Activated CD8-positive, alpha-beta T cell treated with anti-CD3 and anti-CD28 coated beads for 36 hours (primary cell): ENCODE measurements around the gene WNT3A. TPM values are rescaled to one million over a fixed set of nuclear protein-coding genes. Genes with fewer than 3 reads are reported as not detected.

Experiments used
- ATAC-seq: fragments of 200-7000 bp; cut with Tn5 transposase; one replicate; pipeline ENCODE4 v1.10.0; 2021; ENCODE audit warnings: mild to moderate bottlenecking, moderate library complexity
- CTCF ChIA-PET: fragments of 350-600 bp; sonication (Branson Sonifier 250); formaldehyde crosslinking; loops from one replicate; lab custom pipeline; 2021; ENCODE audit warnings: antibody characterized with exemption; lab: Charles Lee
- POLR2A ChIA-PET: fragments of 350-600 bp; sonication (Branson Sonifier 250); formaldehyde crosslinking; loops from one replicate; lab custom pipeline; 2021; ENCODE audit warnings: antibody characterized with exemption; lab: Charles Lee
- DNase-seq: peaks from one replicate; pipeline ENCODE4 v3.0.0-alpha.2; 2020
- H3K27ac Mint-ChIP-seq: one replicate; pipeline ENCODE4 v1.8.0; 2021; ENCODE audit warnings: mild to moderate bottlenecking, mixed read lengths
- H3K27me3 Mint-ChIP-seq: one replicate; pipeline ENCODE4 v1.8.0; 2021; ENCODE audit warnings: mixed read lengths
- H3K36me3 Mint-ChIP-seq: one replicate; pipeline ENCODE4 v1.8.0; 2021; ENCODE audit warnings: low read depth, mixed read lengths
- H3K4me1 Mint-ChIP-seq: one replicate; pipeline ENCODE4 v1.8.0; 2021; ENCODE audit warnings: low read depth, mixed read lengths
- H3K4me3 Mint-ChIP-seq: one replicate; pipeline ENCODE4 v1.8.0; 2021; ENCODE audit warnings: mild to moderate bottlenecking, moderate library complexity, mixed read lengths
- H3K9me3 Mint-ChIP-seq: one replicate; pipeline ENCODE4 v1.8.0; 2021; ENCODE audit warnings: mixed read lengths
- CTCF ChIP-seq: fragments of 200-600 bp; IDR thresholded peaks from one replicate; pipeline ENCODE4 v1.8.0; 2022; ENCODE audit warnings: antibody characterized with exemption, mild to moderate bottlenecking
- intact Hi-C: fragments of 100-400 bp; cut with micrococcal nuclease; formaldehyde crosslinking; loops from one replicate; pipeline ENCODE4 v1.10.0; 2022
- total RNA-seq, 2 experiments: library from RNA; stranded (reverse); gene quantifications; one replicate each; pipeline ENCODE4 v1.2.3, GENCODE V29; 2021

The WNT3A gene
- total RNA-seq, 2 experiments from 2014 or later, result not detected

- no peak for DNase-seq
- H3K27me3 Mint-ChIP-seq, result peaks cover 3% of the 10 kb centered on the region
- intact Hi-C loops, result no loop called here
- ATAC-seq, result no peak
- no peak for TF ChIP-seq CTCF
- H3K9me3 Mint-ChIP-seq, result no peaks in the 10 kb centered on the region
- H3K4me3 Mint-ChIP-seq, result no peak overlapping the region
- no peaks in the 10 kb centered on the region for H3K4me1 Mint-ChIP-seq
- ChIA-PET POLR2A (no interaction called here), CTCF (no interaction called here)
- no peak overlapping the region for H3K27ac Mint-ChIP-seq
- H3K36me3 Mint-ChIP-seq, result no peaks in the 10 kb centered on the region
Measured at GRCh38 chr1:228046421-228047182, 39.8 kb downstream of the WNT3A start.

- intact Hi-C loops, result no loop called here
- ChIA-PET POLR2A (no interaction called here), CTCF (no interaction called here)
Measured at GRCh38 chr1:228047183-228047466, 40.3 kb downstream of the WNT3A start.

GRCh38 chr1:228048120-228048519 is 41.3 kb downstream of the WNT3A start:
- Mint-ChIP-seq H3K36me3 (no peaks in the 10 kb centered on the region), H3K27me3 (peaks cover 13% of the 10 kb centered on the region), H3K4me3 (no peak overlapping the region), H3K4me1 (no peaks in the 10 kb centered on the region), H3K27ac (no peak overlapping the region), H3K9me3 (no peaks in the 10 kb centered on the region)
- ATAC-seq (no peak), DNase-seq (no peak)
- ChIA-PET POLR2A (interaction anchor here (0.7 to 1.0 kb wide), 2 partner anchors 8 to 71 kb away, joined by 3 to 4 read pairs; no protein-coding TSS in a partner anchor), CTCF (no interaction called here)
- no peak for TF ChIP-seq CTCF
- intact Hi-C loops, result no loop called here

More at GRCh38 chr1:228047183-228047466, 40.3 kb downstream of the WNT3A start:
- no peak for ATAC-seq
- no peak overlapping the region for H3K4me3 Mint-ChIP-seq
- DNase-seq, result no peak
- H3K9me3 Mint-ChIP-seq, result no peaks in the 10 kb centered on the region
- no peak for TF ChIP-seq CTCF
- H3K27me3 Mint-ChIP-seq, result peaks cover 4% of the 10 kb centered on the region
- no peaks in the 10 kb centered on the region for H3K4me1 Mint-ChIP-seq
- no peaks in the 10 kb centered on the region for H3K36me3 Mint-ChIP-seq
- no peak overlapping the region for H3K27ac Mint-ChIP-seq

- Mint-ChIP-seq H3K4me1 (no peaks in the 10 kb centered on the region), H3K27me3 (peaks cover 16% of the 10 kb centered on the region), H3K9me3 (no peaks in the 10 kb centered on the region), H3K4me3 (no peak overlapping the region), H3K36me3 (no peaks in the 10 kb centered on the region), H3K27ac (no peak overlapping the region)
- TF ChIP-seq CTCF, result no peak
- ChIA-PET CTCF (interaction anchor here (0.9 kb wide), 1 partner anchor 9 kb away, joined by 3 read pairs; no protein-coding TSS in a partner anchor), POLR2A (interaction anchor here (0.7 to 1.0 kb wide), 3 partner anchors 12 to 70 kb away, joined by 3 to 4 read pairs (median 3); no protein-coding TSS in a partner anchor)
- DNase-seq, result no peak
- no peak for ATAC-seq
- intact Hi-C loops, result no loop called here
Measured at GRCh38 chr1:228048659-228049298, 42.0 kb downstream of the WNT3A start.
